GM19467 (cell line): ENCODE measurements around the gene LRGUK.
A peak's percentile ranks its signal among the peaks of the same experiment; 100 is the strongest.
"Not testable (repeated sequence)": the region's sequence is repeated elsewhere in the genome, so short reads cannot be mapped to it uniquely, and the experiment has no call there.

Experiments used
- ATAC-seq: cut with Tn5 transposase; IDR thresholded peaks from one replicate; pipeline ENCODE4 v1.9.1; 2021; ENCODE audit warnings: mild to moderate bottlenecking, moderate library complexity; ENCODE audit not compliant: unreplicated experiment

Gene LRGUK, protein sequence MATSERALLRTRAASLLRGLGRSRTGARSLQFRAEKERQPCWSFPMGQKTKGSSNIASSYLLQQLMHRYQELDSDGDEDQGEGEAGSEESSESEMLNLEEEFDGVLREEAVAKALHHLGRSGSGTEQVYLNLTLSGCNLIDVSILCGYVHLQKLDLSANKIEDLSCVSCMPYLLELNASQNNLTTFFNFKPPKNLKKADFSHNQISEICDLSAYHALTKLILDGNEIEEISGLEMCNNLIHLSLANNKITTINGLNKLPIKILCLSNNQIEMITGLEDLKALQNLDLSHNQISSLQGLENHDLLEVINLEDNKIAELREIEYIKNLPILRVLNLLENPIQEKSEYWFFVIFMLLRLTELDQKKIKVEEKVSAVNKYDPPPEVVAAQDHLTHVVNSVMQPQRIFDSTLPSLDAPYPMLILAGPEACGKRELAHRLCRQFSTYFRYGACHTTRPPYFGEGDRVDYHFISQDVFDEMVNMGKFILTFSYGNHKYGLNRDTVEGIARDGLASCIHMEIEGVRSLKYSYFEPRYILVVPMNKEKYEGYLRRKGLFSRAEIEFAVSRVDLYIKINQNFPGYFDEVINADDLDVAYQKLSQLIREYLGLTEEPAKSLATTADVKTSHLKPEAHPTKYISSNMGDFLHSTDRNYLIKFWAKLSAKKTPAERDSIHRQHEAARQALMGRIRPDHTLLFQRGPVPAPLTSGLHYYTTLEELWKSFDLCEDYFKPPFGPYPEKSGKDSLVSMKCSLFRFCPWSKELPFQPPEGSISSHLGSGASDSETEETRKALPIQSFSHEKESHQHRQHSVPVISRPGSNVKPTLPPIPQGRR

DNA sequence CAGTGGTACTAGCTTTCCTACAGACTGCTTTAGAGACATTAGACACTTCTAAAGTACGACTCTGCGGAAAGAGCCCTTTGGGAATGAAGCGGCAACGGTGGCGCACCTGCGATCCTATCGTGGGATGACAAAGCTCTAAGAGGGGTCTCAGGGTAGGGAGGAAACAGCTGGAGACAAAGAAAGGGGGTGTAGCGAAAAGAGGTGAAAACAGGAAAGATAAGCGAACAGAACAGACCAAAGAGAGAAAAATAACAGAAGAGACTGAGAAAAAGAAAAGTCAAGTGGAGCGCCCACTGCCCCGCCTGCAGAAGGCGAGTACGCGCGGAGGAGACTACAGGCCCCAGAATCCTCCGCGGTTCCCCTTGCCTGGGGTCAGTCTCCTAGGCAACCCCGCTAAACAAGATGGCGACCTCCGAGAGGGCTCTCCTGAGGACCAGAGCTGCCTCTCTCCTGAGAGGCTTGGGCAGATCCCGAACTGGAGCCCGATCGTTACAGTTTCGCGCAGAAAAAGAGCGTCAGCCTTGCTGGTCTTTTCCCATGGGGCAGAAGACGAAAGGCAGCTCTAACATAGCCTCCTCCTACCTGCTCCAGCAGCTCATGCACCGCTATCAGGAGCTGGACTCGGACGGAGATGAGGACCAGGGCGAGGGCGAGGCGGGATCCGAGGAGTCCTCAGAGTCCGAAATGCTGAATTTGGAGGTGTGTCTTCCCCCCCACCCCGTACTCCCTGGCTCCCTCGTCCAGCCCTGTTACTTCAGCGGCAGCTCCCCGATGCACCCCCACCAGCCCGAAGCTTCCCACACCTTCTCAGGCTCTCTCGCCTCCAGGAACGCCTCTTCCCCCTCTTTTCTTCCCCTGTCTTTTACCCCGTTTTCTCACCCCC, at the start of gene LRGUK:
Gene LRGUK (plus strand): TSS at position 375 of the 883 bp plus-strand sequence. CDS start 28 bp downstream, at position 403.
- ATAC-seq = peak; percentile 100

DNA sequence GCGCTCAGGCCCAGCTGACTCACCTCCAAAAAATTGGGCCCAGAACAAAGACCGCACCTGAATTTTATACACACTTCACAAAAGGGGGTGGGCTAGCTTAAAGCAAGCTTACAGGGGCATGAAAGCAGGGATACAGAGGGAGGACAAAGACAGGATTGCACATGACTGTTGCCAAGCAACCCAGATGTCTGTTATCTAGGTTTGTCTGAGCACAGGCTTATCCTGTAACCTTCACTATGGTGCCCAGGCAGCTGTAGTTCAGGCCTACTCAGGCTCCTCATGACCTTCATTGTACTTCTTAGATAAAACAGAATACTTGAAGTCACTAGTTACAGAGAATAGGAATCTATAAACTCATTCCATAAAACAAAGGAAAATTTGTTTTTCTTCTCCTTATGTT, 49.6 kb upstream of the LRGUK start:
- not testable (repeated sequence) for ATAC-seq

DNA sequence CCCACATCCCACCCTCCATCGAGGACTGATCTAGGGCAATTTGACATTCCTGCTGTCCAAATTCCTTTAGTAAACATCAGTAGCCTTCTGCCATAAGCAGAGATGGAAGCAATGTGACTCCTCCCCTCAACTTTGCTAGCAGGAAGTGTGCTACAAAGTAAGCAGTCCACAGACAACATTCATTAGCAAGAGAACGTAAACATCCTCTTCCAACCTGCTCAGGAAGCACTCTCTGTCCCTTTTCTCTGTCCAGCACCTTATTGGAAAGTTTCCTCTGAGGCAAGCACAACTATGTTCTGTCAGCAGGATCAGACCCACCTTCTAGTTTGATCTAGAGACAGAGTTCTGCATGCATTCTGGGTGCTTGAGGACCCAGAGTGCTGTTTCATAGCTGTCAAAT, 48.1 kb upstream of the LRGUK start:
- no peak for ATAC-seq

DNA sequence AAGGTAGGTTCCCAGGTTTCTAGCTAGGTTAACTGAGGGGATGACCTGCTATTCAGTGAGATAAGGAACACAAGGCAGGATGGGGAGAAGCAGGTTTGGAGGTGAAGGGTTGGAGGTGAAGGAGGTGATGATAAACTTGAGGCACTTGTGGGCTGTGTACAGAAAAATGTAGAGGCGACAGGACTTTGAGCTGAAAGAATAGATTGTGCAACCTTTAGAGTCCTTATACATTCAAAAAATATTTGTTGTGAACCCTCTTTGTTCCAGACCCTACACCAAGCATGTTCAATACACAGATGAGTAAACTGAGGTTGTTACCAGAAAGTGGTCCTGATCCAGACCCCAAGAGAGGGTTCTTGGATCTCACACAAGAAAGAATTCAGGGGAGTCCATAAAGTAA, 45.4 kb upstream of the LRGUK start:
- ATAC-seq = no peak

DNA sequence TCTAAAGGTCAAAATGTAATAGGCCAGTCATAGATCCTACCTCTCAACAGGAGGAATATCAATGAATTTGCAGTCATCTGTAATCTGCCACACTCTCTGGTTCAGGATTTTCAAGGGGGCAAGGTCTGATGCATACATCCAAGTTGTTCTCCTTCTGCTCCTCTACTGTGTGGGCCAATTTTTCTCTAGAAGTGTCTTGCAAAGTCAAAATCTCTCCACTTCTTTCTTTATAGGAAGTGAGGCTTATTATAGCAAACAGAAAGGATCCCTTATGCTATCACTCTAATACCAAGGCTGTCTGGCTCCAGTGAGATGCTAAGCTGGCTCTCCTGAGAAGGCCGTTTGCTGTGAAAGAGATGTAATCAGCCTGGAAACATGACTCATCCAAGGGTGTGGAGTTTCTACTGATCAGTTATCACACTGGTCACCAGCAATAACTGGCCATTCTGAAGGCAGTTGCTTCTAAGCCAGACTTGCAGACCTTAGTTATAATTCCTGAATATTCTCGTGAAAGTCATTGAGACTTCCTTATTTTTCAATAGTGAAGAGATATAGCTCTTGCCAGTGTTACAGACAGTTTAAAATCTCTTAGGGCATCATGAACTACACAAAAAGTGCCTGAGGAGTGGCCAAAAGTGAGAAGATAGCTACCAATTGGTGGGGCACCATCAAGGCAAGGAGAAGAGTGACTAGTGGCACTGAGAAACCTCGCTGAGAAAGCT, 43.2 kb upstream of the LRGUK start:
- ATAC-seq = no peak

DNA sequence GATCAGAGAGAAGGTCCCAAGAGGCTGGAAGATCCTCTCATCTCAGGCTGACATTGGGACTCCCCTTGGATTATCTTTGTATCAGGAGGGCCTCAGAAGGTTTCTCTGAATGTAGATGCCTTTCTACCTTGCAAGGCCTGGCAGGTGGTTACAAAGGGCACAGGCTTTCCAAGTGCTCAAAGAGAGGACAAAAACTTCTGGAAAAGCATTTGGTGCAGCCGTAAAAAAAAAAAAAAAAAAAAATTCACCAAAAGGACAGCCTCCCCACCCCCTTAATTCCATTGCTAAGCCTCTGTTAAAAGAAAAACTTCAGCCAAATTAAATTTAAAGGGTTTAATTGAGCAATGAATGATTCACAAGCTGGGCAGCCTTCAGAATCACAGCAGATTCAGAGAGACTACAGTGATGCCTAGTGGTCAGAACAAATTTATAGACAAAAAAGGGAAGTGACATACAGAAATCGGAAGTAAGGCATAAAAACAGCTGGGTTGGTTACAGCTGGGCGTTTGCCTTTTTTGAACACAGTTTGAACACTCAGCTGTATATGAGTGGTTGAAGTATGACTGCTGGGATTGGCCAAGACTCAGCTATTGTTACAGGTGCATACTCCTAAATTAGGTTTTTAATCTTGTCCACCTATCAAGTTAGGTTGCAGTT, 42.5 kb upstream of the LRGUK start:
- no peak for ATAC-seq

DNA sequence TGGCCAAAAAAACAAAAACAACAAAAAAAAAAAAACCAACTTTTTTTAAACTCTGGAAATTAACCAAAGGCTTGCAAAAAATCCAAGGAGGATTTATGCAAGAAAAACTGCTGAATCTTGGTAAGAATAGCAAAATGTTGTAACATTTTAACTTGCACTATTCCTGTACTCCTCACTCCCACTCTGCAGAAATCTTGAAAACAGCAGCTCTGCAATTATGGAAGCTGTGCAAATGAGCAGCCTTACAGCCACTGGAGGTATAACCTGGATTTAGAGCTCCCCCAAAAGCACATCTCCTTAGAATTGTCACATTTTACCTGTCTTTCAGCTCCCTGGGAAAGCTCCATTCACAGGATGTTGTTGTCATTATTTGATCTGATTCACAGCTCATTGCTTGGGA, 41.8 kb upstream of the LRGUK start:
- no peak for ATAC-seq

DNA sequence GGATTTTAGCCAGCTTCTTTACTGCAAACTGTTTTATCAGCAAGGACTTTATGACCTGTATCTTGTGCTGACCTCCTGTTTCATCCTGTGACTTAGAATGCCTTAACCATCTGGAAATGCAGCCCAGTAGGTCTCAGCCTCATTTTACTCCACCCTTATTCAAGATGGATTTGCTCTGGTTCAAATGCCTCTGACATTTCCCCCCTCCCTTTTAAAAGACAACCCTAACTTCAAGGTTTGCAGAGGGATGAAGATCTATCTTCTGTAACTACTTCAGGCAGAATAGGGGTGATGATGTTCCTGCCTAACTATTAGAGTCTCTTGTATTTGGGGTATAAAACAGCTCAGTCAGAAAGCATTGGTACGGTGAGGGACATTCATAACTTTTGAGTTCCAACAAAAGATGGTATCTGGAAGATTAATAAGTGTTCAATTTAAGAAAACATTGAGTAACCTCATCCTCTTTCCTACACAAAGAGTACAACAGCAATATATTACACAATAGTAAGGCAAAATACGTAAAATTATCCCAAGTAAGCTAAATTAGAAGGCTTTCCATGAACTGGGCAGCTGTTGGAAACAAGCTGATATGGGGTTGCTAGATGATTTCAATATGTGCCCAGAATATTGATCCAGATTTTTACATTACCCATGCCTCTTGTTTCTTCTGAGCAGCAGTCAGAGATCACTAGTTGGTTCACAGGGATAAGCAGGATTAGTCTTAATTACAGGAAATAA, 40.0 kb upstream of the LRGUK start:
- ATAC-seq = no peak

DNA sequence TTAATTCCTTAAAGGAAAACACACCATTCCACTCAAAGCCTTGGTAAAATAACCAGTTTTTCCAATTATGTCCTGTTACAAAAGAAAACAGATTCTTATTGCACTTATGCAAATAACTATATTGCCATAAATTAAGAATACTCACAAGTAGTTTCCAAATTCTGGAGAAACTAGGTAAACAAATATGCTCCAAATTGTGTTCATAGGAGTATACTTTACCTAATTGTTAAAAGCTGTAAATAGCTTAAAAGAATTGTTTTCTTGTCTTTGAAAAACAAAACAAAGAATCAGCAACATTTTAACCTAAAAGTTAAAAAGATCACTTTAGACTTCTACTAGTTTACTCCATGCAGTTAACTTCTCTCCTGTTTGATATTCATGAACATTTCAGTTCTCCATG, 38.9 kb upstream of the LRGUK start:
- ATAC-seq = no peak

DNA sequence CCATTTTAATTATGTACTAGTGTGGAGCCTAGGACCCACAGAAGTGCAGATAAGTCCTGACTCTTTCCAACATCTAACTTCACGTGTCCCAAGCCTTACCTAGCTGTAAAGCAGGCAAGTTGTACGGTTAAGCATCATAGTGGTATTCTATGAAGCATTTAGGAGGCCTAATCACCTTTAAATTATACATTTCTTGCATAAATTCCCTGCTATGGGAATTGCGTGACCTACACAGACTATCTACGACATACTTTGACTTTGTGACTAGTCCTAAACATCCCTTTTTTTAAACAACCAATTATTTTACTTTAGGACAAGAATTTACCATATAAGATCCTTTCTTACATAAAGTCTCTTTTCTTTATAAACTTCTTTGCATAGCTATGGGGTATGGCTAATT, 37.7 kb upstream of the LRGUK start:
- ATAC-seq = no peak

DNA sequence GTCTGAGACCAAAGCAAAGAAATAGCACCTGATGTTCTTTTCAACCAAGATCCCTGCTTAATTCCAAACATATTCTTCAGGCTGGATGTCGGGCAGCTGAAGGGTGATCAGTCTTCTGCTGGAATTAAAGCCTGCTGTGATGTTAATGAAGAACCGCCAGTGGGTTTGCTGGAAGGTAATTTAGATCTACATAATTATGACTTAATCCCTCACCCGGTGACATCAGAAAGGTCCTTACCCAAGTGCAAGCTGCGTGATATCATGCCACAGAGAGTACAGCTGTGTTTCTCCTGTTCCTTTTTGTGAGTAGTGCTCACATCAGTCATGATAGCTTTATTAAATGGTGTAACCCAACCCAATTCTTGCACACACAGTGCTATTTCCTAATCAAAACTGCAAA, 29.1 kb upstream of the LRGUK start:
- ATAC-seq = no peak

DNA sequence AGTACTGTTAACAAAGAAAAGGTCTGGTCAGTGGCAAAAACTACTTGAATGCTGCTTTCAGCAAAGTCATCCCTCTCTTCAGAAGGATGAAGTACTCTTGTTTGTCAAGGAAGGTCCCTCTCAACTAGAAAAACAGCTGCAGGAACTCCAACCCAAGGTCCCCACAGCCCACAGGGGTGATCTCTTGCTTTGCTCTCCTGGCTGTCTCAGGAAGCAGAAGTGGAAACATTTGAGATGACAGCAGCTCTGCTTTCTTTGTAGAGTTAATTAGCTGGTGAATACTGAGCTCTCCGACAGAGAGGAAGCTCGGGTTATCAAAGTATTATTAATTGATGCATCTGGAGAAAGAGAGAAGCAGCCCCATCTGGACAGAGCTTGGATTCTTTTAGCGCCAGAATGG, 25.4 kb upstream of the LRGUK start:
- ATAC-seq = no peak

DNA sequence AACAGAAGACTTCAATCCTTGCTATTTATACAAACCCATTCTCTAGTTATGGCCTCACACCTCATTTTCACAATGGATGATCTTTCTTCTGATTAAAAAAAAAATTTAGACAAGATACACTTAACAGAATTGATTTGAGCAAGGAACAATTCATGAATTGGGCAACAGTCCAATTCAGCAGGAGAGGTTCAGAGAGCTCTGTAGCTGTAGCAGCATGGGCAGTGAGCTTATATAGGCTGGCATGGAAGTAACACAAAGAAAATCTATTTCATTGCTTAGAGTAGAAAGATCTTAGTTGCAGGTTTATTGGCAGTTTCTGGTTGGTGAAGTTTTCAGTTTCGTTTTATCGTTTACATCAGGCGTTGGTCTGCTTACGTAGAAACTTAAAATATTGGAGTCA, 23.0 kb upstream of the LRGUK start:
- ATAC-seq = no peak

DNA sequence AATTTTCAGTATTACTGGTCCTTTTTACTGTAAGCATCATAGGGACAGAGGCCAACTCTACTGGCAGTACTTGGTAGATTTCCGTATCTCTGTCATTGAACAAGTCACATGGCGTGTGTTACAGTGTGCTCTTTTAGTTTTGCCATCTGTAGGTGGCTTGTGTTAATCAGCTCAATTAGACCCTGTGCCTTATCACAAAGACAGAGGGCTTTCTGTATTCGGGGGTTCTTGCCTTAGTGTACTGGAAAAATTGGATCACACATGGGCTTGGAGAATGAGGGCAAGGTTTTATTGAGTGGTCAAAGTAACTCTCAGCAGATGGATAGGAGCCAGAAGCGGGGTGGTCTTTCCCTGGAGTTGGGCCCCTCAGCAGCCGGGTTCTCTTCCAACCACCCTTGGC, 21.3 kb upstream of the LRGUK start:
- ATAC-seq = no peak

DNA sequence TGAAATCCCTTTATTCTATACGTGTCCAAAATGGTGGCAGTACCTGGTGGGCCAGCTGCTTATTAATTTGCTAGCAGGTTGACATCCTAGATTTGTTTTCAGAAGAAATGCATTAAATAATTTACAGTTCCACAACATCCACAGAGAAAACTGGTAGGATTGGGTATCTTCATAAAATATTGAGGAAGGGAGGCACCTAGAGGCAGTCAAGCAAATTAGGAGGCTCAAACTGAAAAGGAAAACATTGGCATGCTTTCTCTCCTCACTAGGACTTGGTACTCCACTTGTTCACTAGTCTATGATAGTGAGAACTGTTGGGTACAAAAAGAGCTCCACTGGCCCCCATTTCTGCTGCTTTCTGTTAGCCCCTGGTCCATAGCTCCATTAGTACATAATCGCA, 18.3 kb upstream of the LRGUK start:
- ATAC-seq = no peak

DNA sequence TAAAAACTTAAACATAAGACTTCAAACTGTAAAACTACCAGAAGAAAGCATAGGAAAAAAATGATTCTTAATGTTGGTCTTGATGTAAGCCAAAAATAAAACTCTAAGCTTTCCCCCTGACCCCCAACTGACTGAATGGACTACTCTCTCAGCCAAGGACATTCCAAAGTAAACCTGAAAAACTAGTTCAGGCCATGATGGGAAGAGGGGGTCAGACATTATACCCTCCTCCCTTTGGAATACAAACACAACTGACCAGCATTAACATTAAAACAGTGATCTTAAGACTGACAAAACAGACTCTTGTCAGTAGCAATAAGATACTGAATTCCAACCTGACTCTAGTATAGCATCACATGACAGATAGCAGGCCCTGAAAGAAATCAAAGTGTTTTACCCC, 13.5 kb upstream of the LRGUK start:
- no peak for ATAC-seq

DNA sequence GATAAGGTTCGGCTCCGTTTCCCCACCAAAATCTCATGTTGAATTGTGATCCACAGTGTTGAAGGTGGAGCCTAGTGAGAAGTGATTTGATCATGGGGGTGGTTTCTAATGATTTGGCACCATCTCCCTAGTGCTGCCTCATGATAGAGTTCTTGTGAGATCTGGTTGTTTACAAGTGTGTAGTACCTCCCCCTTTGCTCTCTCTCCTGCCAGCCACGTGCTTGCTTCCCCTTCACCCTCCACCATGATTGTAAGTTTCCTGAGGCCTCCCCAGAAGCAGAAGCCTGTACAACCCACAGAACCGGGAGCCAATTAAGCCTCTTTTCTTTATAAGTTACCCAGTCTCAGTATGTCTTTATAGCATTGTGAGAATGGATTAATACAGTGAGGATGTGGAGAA, 12.1 kb upstream of the LRGUK start:
- ATAC-seq = no peak

DNA sequence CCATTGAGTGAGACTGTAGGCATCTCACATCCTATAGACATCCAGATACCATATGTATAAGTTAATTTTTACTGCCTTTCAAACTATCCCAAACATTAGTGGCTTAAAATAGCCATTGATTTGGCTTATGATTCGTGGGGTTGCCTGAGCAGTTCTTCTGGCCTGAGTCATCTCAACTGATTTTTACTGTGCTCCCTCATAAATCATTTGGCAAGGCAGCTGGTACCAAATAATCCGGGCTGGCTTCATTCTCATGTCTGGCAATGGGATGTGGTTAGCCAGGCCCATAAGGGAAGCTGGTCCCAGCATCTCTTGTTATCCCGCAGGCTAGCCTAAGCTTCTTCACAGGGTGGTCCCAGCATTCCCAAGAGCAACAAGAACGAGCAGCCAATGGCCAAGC, 6.7 kb upstream of the LRGUK start:
- ATAC-seq = no peak

DNA sequence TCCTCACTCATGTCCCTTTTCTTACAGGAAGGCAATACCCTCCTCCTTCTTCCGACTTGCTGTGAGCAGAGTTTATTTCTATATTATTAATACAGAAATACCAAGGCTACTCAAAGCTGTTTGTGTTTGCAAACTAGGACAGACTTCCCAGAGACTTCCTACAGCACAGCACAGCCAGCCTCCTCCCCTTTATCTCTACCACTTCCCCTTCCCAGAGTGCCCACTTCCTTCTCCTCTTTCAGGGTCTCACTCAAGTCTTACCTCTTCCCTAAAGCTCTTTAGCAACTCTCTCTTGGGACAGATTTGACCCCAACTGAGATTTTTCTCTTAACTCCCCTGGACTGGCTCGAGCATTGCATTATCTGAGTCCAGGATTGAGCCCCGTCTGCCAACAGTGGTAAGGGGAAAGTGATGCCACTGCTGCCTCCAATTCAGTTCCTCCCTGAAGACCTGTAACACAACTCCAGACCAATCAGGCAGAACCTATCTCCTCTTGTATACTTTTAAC, 5.5 kb upstream of the LRGUK start:
- ATAC-seq = no peak
